Measurements from ENCODE around the gene ZNF620. TPM values are rescaled to one million over a fixed set of nuclear protein-coding genes. Genes with fewer than 3 reads are reported as not detected.

ZNF620 gene
- total RNA-seq, 3 donors from 2014 or later (not counting 1 experiment from before 2014, with no cell fraction given): 3.3 to 7.4 (median 6.0) TPM

- H3K9me3 ChIP-seq (ENCODE audit: control insufficient read depth, insufficient read depth, low read length): no peaks in the 10 kb centered on the region
- no peak for TF ChIP-seq CTCF (IDR thresholded peaks at IDR 0.05)
- intact Hi-C loops (cut with micrococcal nuclease): no loop called here
- no peaks in the 10 kb centered on the region for H3K4me1 ChIP-seq (ENCODE audit: control insufficient read depth, insufficient read depth, low read length)
- H3K27ac ChIP-seq (ENCODE audit: low read length): no peak overlapping the region
- H3K27me3 Mint-ChIP-seq (ENCODE audit: low read depth in 2 of 2): no peaks in the 10 kb centered on the region
- H3K4me3 ChIP-seq (ENCODE audit: low read length): no peak overlapping the region
- no peaks in the 10 kb centered on the region for H3K4me1 Mint-ChIP-seq
- H3K27ac Mint-ChIP-seq: no peak overlapping the region
- ATAC-seq (no peak), DNase-seq (no peak)
- no peaks in the 10 kb centered on the region for H3K36me3 Mint-ChIP-seq
- H3K9me3 Mint-ChIP-seq: no peaks in the 10 kb centered on the region
- H3K36me3 ChIP-seq (ENCODE audit: control insufficient read depth, insufficient read depth, low read length): peaks cover 13% of the 10 kb centered on the region
- no peaks in the 10 kb centered on the region for H3K27me3 ChIP-seq (ENCODE audit: control insufficient read depth, insufficient read depth, low read length)
- no peak overlapping the region for H3K4me3 Mint-ChIP-seq
- WGBS (ENCODE audit: insufficient coverage): 100% methylated on average over 1 of the region's 1 CpG
Measured at GRCh38 chr3:40518067-40518466, 12.2 kb downstream of the ZNF620 start.

GRCh38 chr3:40518848-40519247 lies 13.0 kb downstream of the ZNF620 start:
- no peak for ATAC-seq
- Histone ChIP-seq H3K27ac (ENCODE audit: low read length) (no peak overlapping the region), H3K27me3 (ENCODE audit: control insufficient read depth, insufficient read depth, low read length) (no peaks in the 10 kb centered on the region), H3K4me1 (ENCODE audit: control insufficient read depth, insufficient read depth, low read length) (no peaks in the 10 kb centered on the region), H3K9me3 (ENCODE audit: control insufficient read depth, insufficient read depth, low read length) (no peaks in the 10 kb centered on the region), H3K4me3 (ENCODE audit: low read length) (no peak overlapping the region), H3K36me3 (ENCODE audit: control insufficient read depth, insufficient read depth, low read length) (peaks cover 13% of the 10 kb centered on the region)
- TF ChIP-seq CTCF (IDR thresholded peaks at IDR 0.05): no peak
- no peak for DNase-seq
- intact Hi-C loops (cut with micrococcal nuclease): no loop called here
- H3K27ac Mint-ChIP-seq: no peak overlapping the region
- H3K9me3 Mint-ChIP-seq: no peaks in the 10 kb centered on the region
- H3K4me1 Mint-ChIP-seq: peaks cover 1 to 2% of the 10 kb centered on the region in 2 donors
- H3K36me3 Mint-ChIP-seq: no peaks in the 10 kb centered on the region
- 100% methylated on average over 1 of the region's 1 CpG for WGBS (ENCODE audit: insufficient coverage)
- H3K27me3 Mint-ChIP-seq (ENCODE audit: low read depth in 2 of 2): no peaks in the 10 kb centered on the region
- no peak overlapping the region for H3K4me3 Mint-ChIP-seq

GRCh38 chr3:40521254-40521653 lies 15.4 kb downstream of the ZNF620 start:
- Histone ChIP-seq H3K27ac (ENCODE audit: low read length) (no peak overlapping the region), H3K27me3 (ENCODE audit: control insufficient read depth, insufficient read depth, low read length) (no peaks in the 10 kb centered on the region), H3K4me1 (ENCODE audit: control insufficient read depth, insufficient read depth, low read length) (peaks cover 14% of the 10 kb centered on the region), H3K9me3 (ENCODE audit: control insufficient read depth, insufficient read depth, low read length) (no peaks in the 10 kb centered on the region), H3K36me3 (ENCODE audit: control insufficient read depth, insufficient read depth, low read length) (peaks cover 5% of the 10 kb centered on the region), H3K4me3 (ENCODE audit: low read length) (no peak overlapping the region)
- H3K27ac Mint-ChIP-seq: no peak overlapping the region
- no peak for TF ChIP-seq CTCF (IDR thresholded peaks at IDR 0.05)
- DNase-seq (no peak), ATAC-seq (no peak)
- no peak overlapping the region for H3K4me3 Mint-ChIP-seq
- no peaks in the 10 kb centered on the region for H3K36me3 Mint-ChIP-seq
- H3K27me3 Mint-ChIP-seq (ENCODE audit: low read depth in 2 of 2): no peaks in the 10 kb centered on the region
- peaks cover 19 to 20% of the 10 kb centered on the region in 2 donors for H3K4me1 Mint-ChIP-seq
- no CpG with 5 or more reads among the region's 3 CpGs for WGBS (ENCODE audit: insufficient coverage)
- intact Hi-C loops (cut with micrococcal nuclease): no loop called here
- no peaks in the 10 kb centered on the region for H3K9me3 Mint-ChIP-seq

GRCh38 chr3:40523781-40524180 lies 17.9 kb downstream of the ZNF620 start:
- no peaks in the 10 kb centered on the region for H3K9me3 Mint-ChIP-seq
- TF ChIP-seq CTCF (IDR thresholded peaks at IDR 0.05): no peak
- peak overlapping the region; percentile 97 for H3K4me3 Mint-ChIP-seq
- DNase-seq (peak in 1 of 2 donors; percentile 10), ATAC-seq (no peak)
- intact Hi-C loops (cut with micrococcal nuclease): loop anchor here (1.0 kb wide), 2 partner anchors 46 to 70 kb away; partner anchors contain the start of gene ZNF619
- H3K27me3 ChIP-seq (ENCODE audit: control insufficient read depth, insufficient read depth, low read length): no peaks in the 10 kb centered on the region
- H3K9me3 ChIP-seq (ENCODE audit: control insufficient read depth, insufficient read depth, low read length): no peaks in the 10 kb centered on the region
- peaks cover 14% of the 10 kb centered on the region for H3K4me1 ChIP-seq (ENCODE audit: control insufficient read depth, insufficient read depth, low read length)
- H3K4me3 ChIP-seq (ENCODE audit: low read length): no peak overlapping the region
- H3K27ac ChIP-seq (ENCODE audit: low read length): peak overlapping the region; percentile 93
- WGBS (ENCODE audit: insufficient coverage): 80% methylated on average over 2 of the region's 2 CpGs
- H3K36me3 ChIP-seq (ENCODE audit: control insufficient read depth, insufficient read depth, low read length): peaks cover 9% of the 10 kb centered on the region
- H3K27me3 Mint-ChIP-seq (ENCODE audit: low read depth in 2 of 2): no peaks in the 10 kb centered on the region
- no peaks in the 10 kb centered on the region for H3K36me3 Mint-ChIP-seq
- H3K4me1 Mint-ChIP-seq: peaks cover 24 to 34% of the 10 kb centered on the region in 2 donors
- peak overlapping the region; percentile 95 to 98 for H3K27ac Mint-ChIP-seq

Data from natural killer cell (primary cell).